HG03354 (cell line): ENCODE results near the gene RECK.

Source experiments
- ATAC-seq: cut with Tn5 transposase; IDR thresholded peaks from one replicate; pipeline ENCODE4 v1.9.1; 2021; ENCODE audit warnings: mild to moderate bottlenecking; ENCODE audit not compliant: unreplicated experiment, poor library complexity, severe bottlenecking

RECK gene

DNA sequence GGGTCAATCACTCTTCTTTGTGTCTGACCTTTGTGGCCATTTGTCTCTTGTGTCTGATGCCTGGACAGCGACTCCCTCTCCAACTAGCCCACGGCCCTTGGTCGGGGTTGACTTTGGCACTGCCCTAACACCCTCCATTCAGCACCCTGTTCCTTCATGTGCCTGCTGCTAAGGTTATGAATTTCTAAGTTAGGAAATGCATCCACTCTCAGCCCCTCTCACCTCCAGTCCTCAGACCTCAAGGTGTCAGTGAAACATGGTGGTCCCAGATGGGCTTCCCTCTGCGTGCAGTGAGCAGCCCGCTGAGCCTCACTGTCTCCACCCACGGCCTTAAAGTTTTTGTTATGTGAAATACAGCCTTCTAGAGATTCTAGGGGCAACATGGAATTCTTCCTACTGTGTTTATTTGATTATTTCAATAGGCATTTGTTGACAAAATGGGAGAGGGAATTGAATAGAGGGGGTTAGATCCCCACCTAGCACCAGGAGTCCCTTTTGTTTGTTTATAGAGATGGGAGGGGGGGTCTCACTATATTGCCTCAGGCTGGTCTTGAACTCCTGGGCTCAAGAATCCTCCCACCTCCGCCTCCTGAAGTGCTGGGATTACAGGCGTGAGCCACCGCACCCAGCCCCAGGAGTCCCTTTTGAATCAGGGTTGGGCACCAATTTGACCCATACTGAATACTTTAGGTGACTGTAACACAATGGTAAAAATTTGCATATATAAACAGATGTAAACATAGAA, 98.2 kb downstream of the RECK start:
- ATAC-seq: no peak

DNA sequence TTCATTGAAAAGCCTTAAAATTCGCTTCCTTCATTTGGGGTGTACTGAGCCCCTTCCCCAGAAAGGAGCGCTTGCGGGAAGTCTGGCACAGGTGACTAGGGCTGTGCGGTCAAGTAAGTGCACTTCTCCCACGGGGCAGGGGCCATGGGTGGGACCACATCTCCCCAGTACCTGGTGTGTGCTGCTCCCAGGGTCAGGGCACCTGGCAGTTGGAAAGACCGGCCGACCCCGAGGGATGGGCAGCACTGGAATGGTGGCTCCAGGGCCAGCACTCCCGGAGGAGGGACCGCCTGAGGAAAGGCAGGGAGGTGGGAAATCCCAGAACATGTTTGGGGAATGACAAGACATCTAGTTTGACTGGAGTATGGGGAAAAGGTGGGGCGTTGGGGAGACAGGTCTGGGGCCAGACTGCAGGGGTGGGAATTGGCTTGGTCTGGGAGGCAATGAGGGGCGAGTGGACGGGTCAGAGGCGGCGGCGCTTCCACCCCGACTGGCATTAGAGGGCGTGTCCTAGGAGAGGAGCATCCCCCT, 99.1 kb downstream of the RECK start:
- ATAC-seq: no peak

DNA sequence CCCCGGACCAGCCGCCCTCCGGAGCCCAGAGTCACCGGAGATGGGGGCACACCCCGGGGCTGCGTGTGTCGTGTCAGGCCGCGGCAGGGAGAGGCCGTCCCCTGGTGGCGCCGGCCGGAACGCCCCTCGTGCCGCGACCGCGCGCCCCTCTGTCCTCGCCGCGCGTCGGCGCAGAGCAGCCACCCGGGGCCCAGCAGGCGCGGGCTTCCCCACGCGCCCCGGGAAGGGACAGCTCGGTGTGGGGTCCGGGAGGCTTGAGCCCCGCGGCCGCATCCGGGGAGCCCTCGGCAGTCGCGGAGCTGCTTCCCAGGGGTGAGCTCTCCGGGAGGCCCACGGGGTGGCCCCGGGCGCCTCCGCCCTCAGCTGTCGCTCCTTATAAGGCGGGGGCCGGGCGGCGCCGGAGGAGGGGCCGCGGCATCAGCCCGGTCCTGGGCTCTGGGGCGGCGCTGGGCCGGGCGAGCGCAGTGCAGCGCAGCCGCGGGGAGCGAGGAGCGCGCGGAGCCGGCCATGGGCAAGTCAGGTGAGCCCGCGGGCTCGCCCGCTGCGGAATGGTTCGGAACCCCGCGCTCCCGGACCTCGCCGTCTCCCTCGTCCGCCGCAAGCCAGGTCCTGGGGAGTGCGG, 99.7 kb downstream of the RECK start, which contains the start of gene GLIPR2:
Gene GLIPR2 (plus strand): TSS at position 462 of the 622 bp plus-strand sequence. CDS start 46 bp downstream, at position 508.
- peak; percentile 91 for ATAC-seq

DNA sequence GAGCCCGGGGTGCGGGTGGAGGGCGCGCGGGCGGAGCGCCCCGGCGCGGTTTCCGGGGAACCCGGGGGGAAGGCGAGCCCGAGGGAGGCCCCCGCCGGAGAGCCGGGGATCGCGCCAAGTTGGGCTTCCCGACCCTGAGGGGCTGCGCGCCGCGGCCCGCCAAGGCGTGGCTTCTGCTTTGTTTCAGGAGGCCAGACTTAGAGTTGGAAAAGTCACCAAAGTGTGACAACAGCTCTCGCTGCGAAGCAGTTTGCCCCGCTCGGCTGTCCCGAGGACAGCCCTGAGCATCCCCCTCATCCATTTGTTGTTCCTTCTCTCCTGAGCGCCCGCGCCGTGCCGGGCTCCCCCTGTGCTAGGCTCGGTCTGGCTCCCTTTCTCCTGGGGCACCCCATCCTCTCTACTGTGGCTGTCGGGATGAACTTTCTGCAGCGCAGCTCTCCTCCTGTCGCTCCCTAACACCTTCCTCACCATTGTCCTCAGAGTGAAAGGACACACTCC, 100.2 kb downstream of the RECK start:
- ATAC-seq: peak; percentile 38

DNA sequence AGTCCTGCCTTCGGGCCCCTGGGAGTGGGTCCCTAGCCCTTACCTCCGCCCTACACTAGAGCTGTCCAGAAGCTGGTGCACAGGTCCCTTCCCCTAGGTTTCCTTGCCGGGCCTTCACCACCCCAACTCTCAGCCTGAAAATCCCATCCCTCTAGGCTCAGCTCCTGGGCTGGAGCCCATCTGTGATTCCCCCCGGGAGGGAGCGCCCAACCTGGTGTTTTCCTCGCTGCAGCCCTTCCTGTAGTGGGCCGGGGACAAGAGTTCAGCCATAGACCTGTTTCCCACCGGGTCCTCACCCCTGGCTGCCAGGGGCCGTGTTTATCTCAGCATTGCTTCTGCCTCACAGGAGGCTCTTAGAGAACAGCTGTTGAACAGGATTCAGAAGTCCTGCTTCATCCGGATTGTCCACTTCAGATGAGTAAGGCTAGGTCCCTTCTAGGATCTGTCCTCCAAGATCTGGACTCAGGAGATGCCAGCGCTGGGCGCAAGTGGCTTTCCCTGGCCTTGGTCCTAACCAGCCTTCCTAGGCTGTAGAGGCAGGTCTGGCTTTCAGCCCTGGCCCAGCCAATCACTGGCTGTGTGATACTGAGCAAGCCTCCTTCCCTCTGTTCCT, 100.8 kb downstream of the RECK start:
- ATAC-seq: peak; percentile 10

DNA sequence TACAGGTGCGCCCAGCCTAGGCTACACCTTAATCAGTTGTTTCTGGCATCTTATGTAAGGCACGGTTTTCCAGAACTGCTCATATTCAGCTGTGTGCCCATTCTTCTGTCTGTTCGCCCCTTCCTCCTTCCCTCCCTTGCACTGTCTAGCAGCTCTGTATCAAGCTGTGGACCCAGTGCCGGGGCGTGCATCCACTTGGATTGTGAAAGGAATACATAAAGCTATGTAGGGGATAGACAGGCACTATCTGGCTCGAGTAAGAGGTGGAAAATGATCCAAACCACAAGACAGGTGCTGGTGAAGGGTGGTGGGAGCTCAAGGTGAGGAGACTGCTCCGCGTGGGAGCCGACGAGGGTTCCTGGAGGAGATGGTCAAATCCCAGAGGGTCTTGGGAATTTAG, 101.8 kb downstream of the RECK start:
- ATAC-seq: no peak

DNA sequence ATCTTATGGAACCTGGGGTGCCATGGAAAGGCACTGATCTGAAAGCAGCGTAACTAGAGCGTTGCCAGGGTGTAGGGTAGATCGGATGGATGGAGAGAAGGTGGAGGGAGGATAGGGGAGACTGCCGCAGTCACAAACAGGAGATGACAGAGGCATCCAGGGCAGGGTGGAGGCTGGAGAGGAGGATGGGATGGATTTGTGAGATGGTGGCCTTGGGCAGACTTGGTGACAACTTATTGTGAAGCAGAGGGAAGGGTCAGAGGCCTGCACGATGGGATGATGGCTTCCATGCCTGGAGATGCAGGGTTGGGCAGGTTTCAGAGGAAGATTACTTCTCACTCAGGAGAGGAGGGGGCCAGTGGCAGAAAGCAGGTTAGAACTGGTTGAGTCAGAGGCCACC, 102.2 kb downstream of the RECK start:
- no peak for ATAC-seq

DNA sequence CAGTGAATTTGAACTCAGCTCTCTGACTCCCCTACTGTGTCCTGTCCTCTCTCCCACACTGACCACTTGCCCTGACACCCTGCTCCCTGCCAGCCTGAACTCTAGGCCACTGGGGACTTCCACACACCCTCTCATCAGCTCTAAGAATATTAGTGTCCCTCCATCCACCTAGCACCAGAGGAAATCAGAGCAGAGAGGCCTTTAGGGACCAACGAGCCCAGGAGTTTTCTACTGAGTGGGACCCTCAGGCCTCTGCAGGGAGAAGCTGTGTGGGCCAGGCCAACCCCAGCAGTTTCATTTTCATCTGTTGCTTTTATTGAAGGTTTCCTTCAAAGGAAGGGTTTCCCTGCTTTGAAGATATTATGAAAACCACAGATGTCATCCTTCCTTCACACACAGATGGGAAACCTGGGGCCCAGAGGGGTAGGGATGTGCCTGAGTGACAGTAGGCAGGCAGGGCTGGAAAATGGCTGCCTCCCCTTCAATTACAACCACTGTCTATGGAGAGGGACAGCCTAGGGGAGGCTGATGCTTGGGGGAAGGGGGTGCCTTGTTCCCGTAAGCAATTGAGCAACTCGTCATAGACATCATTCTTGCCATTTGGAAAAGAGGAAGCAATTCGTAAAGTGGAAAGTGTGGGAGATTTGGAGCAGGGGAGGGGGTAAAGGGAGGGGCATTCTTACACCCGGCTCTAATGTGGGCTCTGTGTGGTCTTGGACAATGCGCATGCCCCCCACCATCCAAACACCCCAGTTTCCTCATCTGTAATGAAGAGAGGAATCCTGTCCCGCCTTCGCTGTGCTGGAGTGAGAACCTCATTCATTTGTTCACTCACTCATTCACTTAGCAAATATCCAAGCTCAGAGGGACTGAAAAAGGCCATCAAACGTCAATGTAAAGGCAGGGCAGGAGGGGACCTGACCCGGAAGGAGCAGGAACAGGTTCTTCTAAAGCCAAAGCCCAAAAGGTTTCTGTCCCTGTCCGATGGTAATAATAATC, 103.7 kb downstream of the RECK start:
- no peak for ATAC-seq

DNA sequence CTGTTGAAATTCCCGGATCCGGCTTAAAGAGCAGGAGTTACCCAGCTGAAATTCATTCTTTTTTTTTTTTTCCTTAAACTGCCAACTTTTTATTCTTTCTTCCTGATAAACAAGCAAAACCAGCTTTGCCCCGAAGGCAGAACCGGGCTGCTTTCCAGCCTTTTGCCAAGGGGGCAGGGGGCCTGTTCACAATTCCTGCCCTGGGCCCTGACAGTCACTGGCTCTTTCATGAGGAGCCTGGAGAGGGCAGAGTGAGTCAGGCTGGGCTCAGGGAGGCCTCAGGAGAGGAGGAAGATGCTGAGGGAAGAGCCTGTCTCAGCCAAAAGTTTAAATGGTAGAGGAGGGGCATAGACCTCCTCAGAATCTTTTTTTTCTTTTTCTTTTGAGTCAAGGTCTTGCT, 104.6 kb downstream of the RECK start:
- ATAC-seq: no peak

DNA sequence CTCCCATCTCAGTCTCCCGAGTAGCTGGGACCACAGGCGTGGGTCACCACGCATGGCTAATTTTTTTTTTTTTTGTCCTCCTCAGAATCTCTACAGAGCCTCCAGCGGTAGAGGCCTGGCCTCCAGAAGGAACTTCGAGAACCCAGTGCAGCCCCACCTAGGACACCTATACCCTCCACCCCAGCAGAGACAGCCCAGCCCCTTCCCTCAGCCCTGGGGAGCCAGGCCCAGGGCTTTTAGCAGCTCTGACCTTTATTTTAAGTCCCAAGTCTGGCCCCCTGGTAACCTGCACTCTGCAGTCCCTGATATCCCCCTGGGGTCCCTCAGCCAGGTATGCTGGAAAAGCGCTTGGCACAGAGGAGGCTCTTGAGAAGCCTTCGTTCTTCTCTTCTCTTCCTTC, 105.0 kb downstream of the RECK start:
- no peak for ATAC-seq

DNA sequence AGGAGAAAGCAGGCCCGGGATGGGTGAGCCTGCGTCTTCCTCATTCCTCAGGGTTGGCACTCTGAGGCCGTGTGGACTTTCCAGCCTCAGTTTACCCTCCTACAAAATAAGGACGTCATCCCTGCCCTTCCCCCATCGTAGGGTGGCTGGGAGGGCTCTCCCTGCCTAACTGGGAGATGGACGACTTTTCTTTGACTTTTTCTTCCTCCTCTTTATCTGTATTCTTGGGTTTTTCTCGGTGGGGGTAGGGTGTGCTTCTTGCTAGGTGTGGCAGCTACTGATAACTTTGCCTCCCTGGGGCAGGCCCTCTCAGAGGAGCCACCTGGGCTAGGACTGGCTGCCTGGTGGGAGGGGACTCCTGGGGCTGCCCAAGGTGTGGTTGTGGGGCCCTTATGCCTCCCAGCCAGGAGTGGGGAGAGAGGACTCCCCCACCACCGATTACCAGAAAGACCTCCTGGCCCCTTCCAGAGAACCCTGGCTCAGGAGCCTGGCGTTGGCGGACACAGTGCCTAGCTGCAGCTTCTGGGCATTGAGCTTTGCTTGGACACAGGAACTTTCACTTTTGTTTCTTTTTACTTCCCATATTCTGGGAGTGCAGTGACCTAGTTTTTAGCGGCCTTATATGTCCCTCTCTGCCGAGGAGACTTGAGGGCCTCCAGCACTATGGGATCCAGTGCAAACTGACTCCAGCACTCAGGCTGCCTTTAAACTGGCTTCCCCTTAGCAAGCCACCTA, 106.0 kb downstream of the RECK start:
- ATAC-seq: no peak

DNA sequence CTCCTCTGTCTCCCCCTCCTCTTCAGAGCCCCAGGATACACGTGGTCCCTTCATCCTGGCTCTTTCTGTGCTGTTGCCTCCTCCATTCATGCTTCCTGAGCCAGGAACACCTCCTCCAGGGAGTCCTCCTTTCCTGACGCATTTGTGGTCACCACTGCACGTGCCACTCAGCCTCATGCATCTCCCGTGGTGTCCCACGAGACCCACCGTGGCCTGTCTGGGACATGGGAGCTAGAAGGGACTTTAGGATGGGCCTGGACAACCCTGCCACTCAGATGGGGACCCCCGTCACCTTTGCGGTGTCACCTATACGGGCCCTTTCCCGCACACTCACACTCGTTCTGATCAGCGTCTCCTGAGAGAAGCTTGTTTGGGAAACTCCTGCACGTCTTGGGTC, 106.5 kb downstream of the RECK start:
- no peak for ATAC-seq

DNA sequence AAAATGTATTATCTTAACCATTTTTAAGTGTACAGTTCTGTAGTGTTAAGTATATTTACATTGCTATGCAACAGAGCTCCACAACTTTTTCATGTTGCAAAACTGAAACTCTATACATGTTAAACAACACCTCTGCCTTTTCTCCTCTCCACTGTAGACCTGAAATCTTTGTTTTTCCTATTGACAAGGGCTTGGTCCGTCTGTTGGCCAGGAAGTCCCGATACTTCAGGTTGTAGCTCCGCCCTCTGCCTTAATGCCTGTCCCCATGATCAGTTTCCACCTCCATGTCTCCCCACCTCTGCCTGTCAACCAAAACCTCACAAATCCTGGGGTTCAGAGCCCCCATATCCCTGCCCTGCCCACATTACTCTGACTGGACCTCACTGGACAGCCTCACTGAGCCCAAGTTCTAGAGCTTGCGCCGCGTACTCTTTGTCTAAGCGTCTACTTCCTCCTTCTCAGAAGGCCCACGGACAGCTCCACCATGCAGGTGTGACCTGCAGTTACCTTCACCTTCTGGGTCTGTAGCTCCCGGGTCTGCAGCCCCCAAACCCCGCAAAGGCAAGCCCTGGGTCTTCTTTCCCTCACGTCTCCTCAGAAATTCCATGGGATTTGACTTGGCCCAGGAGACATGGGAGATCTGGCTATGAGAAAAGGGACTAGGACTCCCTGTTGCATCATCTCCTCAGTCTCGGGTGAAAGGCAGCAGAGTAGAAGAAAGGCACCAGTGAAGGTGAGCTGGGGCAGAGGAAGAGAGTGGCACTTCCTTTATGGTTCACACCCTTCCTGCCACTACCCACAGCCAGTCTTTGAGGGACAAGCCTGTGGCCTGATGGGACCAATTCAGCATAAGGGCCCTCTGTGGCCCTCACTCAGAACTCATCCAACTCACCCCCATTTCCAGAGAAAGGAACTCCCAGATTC, 107.9 kb downstream of the RECK start:
- ATAC-seq: no peak

DNA sequence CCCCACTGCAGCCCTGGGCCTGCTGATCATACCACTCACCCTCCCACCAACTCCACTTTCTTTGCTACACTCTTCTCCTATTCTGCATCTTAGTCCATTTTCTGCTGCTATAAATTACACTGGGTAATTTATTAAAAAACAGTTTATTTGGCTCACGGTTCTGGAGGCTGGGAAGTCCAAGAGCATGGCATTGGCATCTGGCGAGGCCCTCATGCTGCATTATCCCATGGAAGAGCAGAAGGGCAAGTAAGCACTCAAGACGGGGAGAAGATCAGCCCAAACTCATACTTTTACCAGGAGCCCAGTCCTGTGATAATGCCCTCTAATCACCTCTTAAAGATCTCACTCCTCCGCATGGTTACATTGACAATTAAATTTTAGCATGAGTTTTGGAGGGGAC, 109.3 kb downstream of the RECK start:
- ATAC-seq: no peak

DNA sequence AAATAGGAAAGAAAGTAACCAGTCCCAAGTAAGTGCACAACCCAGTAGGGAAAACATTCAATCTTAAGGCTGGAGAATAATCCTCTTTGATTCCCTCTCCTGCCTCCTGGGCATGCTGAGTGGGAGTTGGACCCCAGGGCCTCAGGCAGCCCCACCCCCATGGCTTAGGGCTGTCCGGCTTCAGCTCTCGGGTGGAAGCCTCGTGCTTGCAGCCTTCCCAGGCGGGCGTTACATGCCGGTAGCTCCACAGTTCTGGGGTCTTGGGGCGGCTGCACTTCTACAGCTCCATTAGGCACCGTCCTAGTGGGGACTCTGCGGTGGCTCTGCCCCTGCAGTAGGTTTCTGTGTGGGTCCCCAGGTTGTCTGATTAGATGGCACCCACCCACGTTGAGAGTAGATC, 109.9 kb downstream of the RECK start:
- no peak for ATAC-seq

DNA sequence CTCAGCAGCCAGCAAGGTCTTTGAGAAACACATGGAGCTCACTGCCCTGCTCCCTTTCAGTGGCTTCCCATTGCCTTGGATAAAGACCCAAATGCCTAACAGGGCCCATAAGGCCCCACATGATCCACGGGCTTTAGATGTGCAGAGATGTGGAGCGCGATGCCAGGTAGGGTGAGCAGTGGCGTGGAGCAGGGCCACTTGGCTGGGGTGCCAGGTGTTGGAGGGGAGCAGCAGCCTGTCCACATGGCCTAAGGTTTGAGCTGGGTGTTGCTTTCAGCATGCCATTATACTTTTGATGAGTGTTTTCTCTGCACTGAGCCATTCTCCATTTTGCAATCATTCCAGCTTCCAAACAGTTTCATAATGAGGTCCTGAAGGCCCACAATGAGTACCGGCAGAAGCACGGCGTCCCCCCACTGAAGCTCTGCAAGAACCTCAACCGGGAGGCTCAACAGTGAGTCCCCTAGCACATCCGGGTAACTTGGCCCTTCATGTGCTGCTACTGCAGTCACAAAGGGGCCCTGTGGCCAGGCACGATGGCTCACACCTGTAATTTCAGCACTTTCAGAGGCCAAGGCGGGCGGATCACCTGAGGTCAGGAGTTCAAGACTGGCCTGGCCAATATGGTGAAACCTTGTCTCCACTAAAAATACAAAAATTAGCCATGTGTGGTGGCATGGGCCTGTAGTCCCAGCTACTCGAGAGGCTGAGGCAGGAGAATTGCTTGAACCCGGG, 110.9 kb downstream of the RECK start:
- no peak for ATAC-seq

DNA sequence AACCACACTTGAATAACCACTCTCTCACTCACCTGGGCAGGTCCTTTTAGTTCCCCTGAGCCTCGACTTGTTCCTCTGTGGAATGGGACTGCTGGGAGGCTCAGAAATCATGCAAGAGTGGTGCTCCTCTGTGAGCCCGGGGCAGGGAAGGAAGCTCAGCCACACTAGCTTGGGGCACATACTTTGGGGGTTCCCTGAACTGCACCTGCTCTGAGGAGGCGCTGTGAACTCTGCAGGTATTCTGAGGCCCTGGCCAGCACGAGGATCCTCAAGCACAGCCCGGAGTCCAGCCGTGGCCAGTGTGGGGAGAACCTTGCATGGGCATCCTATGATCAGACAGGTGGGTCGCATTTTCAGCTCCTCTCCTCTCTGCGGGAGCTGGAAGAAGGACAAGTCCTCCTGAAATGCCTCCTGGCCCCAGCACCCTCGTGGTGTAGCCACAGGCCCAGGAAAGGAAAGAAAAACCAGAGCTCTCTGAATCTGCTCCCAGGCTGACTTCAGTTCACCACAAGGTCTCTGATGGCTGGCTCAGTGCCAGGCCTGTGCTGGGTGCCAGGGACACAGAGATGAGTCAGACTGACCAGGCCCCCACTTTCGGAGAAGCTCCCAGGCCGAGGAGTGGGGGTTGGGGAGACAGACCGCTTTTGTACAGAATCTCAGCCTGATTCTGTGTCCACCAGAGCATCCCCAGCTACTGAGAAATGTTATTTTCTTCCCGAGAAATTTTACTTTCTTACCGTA, 111.8 kb downstream of the RECK start:
- no peak for ATAC-seq
